Large intestine (tissue), 12 donors: ENCODE results near the gene XAB2. TPM values are rescaled to one million over a fixed set of nuclear protein-coding genes. Genes with fewer than 3 reads are reported as not detected.

Experiments
- DNase-seq, 2 donors: peaks; one replicate each; pipeline versions ENCODE4 v3.0.0 to v3.0.0-alpha.2; 2013
- H3K27ac ChIP-seq: one replicate; pipeline ENCODE4 v1.5.1; 2013; ENCODE audit warnings: low read length
- H3K27me3 ChIP-seq: 2 replicates; pipeline ENCODE4 v1.6.1; 2013; ENCODE audit warnings: low read length; ENCODE audit not compliant: control insufficient read depth, insufficient read depth
- H3K36me3 ChIP-seq: 2 replicates; pipeline ENCODE4 v1.6.1; 2013; ENCODE audit warnings: low read length; ENCODE audit not compliant: control insufficient read depth, insufficient read depth
- H3K4me1 ChIP-seq: one replicate; pipeline ENCODE4 v1.6.1; 2013; ENCODE audit warnings: low read length; ENCODE audit not compliant: control insufficient read depth, insufficient read depth
- H3K4me3 ChIP-seq: one replicate; pipeline ENCODE4 v1.5.1; 2013; ENCODE audit warnings: low read length
- H3K9me3 ChIP-seq: one replicate; pipeline ENCODE4 v1.6.1; 2013; ENCODE audit warnings: mild to moderate bottlenecking, low read depth, low read length, moderate library complexity; ENCODE audit not compliant: control insufficient read depth
- WGBS: methylation state at CpG from one replicate; pipeline ENCODE4 v1.1.5; 2013; ENCODE audit warnings: low lambda C conversion rate; ENCODE audit not compliant: insufficient coverage; 5-methylcytosine and 5-hydroxymethylcytosine counted together
- long read RNA-seq, 11 donors: transcript quantifications; one replicate each; lab custom pipeline, GENCODE V29; 2026
- polyA plus RNA-seq: library from polyadenylated mRNA; unstranded; fragments of 120-200 nt; gene quantifications from one replicate; pipeline ENCODE4 v1.2.1, GENCODE V29; 2013

XAB2 gene
- 29.1 TPM for polyA plus RNA-seq
- long read RNA-seq, donor 1, partial matches to known transcripts, result 0 of 3 reads
- long read RNA-seq, donor 1, other reads (novel, unspliced or antisense), result 0 of 3 reads
- long read RNA-seq, donor 2, transcript XAB2-201 (19 exons, 2,667 nt), result major isoform, 13 of 13 reads
- long read RNA-seq, donor 2, partial matches to known transcripts, result 0 of 13 reads
- long read RNA-seq, donor 2, other reads (novel, unspliced or antisense), result 0 of 13 reads
- long read RNA-seq, donor 3, result 0 reads
- long read RNA-seq, donor 4, result 0 reads
- long read RNA-seq, donor 5, partial matches to known transcripts, result 0 of 1 reads
- long read RNA-seq, donor 5, other reads (novel, unspliced or antisense), result 0 of 1 reads
- long read RNA-seq, donor 6, partial matches to known transcripts, result 77 of 88 reads
- long read RNA-seq, donor 6, other reads (novel, unspliced or antisense), result 8 of 88 reads
- long read RNA-seq, donor 7, partial matches to known transcripts, result 10 of 25 reads
- long read RNA-seq, donor 7, other reads (novel, unspliced or antisense), result 13 of 25 reads
- long read RNA-seq, donor 8, transcript XAB2-201 (19 exons, 2,667 nt), result major isoform, 10 of 137 reads
- long read RNA-seq, donor 8, partial matches to known transcripts, result 99 of 137 reads
- long read RNA-seq, donor 8, other reads (novel, unspliced or antisense), result 28 of 137 reads
- long read RNA-seq, donor 9, transcript XAB2-201 (19 exons, 2,667 nt), result major isoform, 6 of 6 reads
- long read RNA-seq, donor 9, partial matches to known transcripts, result 0 of 6 reads
- long read RNA-seq, donor 9, other reads (novel, unspliced or antisense), result 0 of 6 reads
- long read RNA-seq, donor 10, transcript XAB2-201 (19 exons, 2,667 nt), result major isoform, 5 of 5 reads
- long read RNA-seq, donor 10, partial matches to known transcripts, result 0 of 5 reads
- long read RNA-seq, donor 10, other reads (novel, unspliced or antisense), result 0 of 5 reads
- long read RNA-seq, donor 11, partial matches to known transcripts, result 0 of 3 reads
- long read RNA-seq, donor 11, other reads (novel, unspliced or antisense), result 0 of 3 reads

DNA sequence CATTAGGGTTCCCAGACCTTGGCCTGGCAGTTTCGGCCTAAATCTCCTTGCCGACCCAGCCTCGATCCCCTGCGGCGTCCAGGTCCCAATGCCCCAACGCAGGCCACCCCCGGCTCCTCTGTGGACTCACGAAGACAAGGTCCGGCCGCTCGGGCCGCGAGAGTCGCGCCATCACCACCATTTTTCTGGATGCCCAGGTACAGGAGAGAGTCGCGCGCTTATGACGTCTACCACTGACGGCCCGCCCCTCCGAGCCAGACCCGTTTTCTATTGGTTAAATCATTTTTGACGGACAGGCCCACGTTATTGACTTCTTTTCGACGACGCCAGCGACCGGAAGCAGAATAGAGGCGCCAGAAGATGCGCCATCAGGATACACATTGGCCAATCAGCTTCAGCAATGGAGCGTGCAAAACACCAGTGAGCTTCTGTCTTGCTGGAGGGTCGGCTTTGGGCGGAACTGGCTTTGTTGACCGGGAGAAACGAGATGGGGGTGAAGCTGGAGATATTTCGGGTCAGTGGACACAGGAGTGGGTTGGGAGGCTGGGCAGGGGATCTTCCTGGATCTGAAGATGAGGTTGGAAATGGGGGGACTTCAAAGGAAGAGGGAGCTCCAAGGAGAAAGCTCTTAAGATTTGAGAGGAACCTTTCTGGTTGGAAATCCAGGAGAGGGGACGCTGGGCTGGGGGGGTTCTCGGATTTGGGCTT is at the start of gene XAB2, which contains the start of gene PET100:
Gene XAB2 (minus strand): TSS at position 199 of the 708 bp plus-strand sequence. CDS start 18 bp downstream, at position 181.
Gene PET100 (plus strand): TSS at position 447 of the 708 bp plus-strand sequence. CDS start 41 bp downstream, at position 488.
- H3K4me1 ChIP-seq, result peaks cover 13% of the 10 kb centered on the region
- peaks cover 34% of the 10 kb centered on the region for H3K36me3 ChIP-seq
- H3K27me3 ChIP-seq, result no peaks in the 10 kb centered on the region
- peak; percentile 99 for DNase-seq
- H3K9me3 ChIP-seq, result no peaks in the 10 kb centered on the region
- peak within 1 kb of the TSS; percentile 32 for H3K27ac ChIP-seq
- WGBS, result no CpG with 5 or more reads among the region's 40 CpGs
- H3K4me3 ChIP-seq, result peak within 1 kb of the TSS; percentile 87

GRCh38 chr19:7677669-7678311 is 48.4 kb upstream of the XAB2 start:
- Histone ChIP-seq H3K4me3 (no peak overlapping the region), H3K9me3 (peaks cover 5% of the 10 kb centered on the region), H3K36me3 (peaks cover 4% of the 10 kb centered on the region), H3K4me1 (peaks cover 4% of the 10 kb centered on the region), H3K27me3 (peaks cover 29% of the 10 kb centered on the region), H3K27ac (no peak overlapping the region)
- DNase-seq, result no peak
- WGBS, result no CpG with 5 or more reads among the region's 12 CpGs

- DNase-seq, result no peak
- WGBS, result no CpG with 5 or more reads among the region's 10 CpGs
- Histone ChIP-seq H3K36me3 (no peaks in the 10 kb centered on the region), H3K4me3 (no peak within 1 kb of the TSS), H3K27me3 (peaks cover 35% of the 10 kb centered on the region), H3K4me1 (peaks cover 4% of the 10 kb centered on the region), H3K27ac (no peak within 1 kb of the TSS), H3K9me3 (no peaks in the 10 kb centered on the region)
These were observed 47.5 kb upstream of the XAB2 start, which contains the start of gene MCEMP1 for GRCh38 chr19:7676854-7677253. Gene MCEMP1 (plus strand): TSS chr19:7677090. CDS start chr19:7677121, 31 bp downstream.

DNA sequence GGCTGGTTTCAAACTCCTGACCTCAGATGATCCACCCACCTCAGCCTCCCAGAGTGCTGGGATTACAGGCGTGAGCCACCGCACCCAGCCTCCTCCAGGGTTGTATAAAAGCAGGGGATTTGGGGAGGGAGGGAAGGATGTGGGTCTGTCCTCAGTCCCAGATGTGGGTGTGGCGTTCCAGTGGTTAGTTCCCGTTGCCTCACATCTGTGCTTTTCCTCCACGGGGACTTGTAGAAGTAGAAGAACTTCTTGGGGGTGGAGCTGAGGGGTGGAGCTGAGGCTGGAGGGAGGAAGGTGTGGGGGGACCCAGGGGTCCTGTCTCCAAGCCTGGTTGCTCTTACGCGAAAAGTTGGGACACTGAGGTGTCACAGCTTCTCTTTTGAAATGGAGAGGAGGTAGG is 47.0 kb upstream of the XAB2 start:
- H3K9me3 ChIP-seq, result no peaks in the 10 kb centered on the region
- no peak overlapping the region for H3K4me3 ChIP-seq
- WGBS, result no CpG with 5 or more reads among the region's 7 CpGs
- no peak overlapping the region for H3K27ac ChIP-seq
- no peaks in the 10 kb centered on the region for H3K36me3 ChIP-seq
- peaks cover 38% of the 10 kb centered on the region for H3K27me3 ChIP-seq
- H3K4me1 ChIP-seq, result peaks cover 4% of the 10 kb centered on the region
- DNase-seq, result no peak

DNA sequence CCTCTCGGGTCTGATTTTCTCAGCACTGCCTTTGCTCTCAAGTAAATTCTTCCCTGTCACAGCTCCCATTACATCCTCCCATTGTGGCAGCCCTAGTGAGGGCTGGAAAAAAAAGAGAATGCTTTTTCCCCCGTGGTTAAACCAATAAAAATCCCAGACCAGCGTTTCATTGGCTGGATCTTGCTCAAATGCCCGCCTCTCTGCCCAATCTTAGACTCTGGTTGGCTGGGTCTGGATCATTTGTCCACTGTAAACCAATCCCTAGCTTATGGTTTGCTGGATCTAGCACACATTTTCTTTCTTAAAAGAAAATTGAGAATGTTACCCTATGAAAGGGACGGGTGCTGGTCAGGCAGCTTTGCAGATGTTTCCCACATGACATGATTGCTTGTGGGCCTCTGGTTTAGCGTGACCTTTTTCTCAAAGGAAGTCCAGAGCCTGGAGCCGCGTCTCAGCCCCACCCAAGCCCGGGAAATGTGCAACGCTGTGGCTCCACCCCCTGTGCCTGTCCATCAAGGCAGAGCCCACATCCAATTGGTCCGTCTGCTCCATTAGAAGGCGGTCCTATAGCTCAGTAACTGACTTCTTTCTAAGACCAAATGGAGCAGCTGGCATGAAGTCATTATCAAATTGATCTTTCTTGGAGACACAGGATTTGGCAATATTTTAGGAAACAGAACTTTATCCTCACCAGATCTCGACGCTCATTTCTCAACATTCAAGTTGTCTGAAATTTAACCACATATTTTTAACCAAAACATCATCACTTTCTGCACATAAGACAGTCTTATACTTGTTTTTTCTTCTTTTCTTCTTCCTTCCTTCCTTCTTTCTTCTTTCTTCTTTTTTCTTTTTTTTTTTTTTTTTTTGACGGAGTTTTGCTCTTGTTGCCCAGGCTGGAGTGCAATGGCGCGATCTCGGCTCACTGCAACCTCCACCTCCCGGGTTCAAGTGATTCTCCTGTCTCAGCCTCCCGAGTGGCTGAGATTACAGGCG is 45.0 kb upstream of the XAB2 start:
- Histone ChIP-seq H3K36me3 (no peaks in the 10 kb centered on the region), H3K27me3 (peaks cover 53% of the 10 kb centered on the region), H3K4me1 (no peaks in the 10 kb centered on the region), H3K9me3 (no peaks in the 10 kb centered on the region), H3K27ac (no peak overlapping the region), H3K4me3 (no peak overlapping the region)
- WGBS, result 88% methylated on average over 2 of the region's 21 CpGs
- peak in 1 of 2 donors; percentile 55 for DNase-seq

DNA sequence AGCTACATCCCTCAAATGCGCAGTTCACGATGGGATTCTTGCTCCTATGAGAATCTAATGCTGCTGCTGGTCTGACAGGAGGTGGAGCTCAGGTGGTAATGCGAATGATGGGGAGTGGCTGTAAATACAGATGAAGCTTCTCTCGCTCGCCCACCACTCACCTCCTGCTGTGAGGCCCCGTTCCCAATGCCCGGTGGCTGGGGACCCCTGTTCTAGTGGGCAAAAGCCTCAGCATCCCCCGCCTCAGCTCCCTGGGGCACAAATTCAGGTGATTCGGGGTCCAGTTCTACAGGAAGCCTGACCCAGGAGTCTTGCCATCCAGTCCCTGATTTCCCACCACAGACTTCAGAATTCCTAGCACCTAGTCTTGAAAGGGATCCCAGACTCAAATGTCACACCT is 43.2 kb upstream of the XAB2 start:
- no peaks in the 10 kb centered on the region for H3K4me1 ChIP-seq
- no peak overlapping the region for H3K4me3 ChIP-seq
- H3K27ac ChIP-seq, result no peak overlapping the region
- DNase-seq, result no peak
- no peaks in the 10 kb centered on the region for H3K36me3 ChIP-seq
- no peaks in the 10 kb centered on the region for H3K9me3 ChIP-seq
- WGBS, result no CpG with 5 or more reads among the region's 9 CpGs
- H3K27me3 ChIP-seq, result peaks cover 45% of the 10 kb centered on the region

GRCh38 chr19:7670790-7671189 is 41.4 kb upstream of the XAB2 start:
- no peak for DNase-seq
- no peak overlapping the region for H3K27ac ChIP-seq
- H3K9me3 ChIP-seq, result no peaks in the 10 kb centered on the region
- H3K4me3 ChIP-seq, result no peak overlapping the region
- peaks cover 32% of the 10 kb centered on the region for H3K27me3 ChIP-seq
- H3K36me3 ChIP-seq, result no peaks in the 10 kb centered on the region
- no peaks in the 10 kb centered on the region for H3K4me1 ChIP-seq
- WGBS, result no CpG with 5 or more reads among the region's 9 CpGs

- no CpG with 5 or more reads among the region's 43 CpGs for WGBS
- H3K4me3 ChIP-seq, result no peak overlapping the region
- no peaks in the 10 kb centered on the region for H3K4me1 ChIP-seq
- no peaks in the 10 kb centered on the region for H3K36me3 ChIP-seq
- no peak overlapping the region for H3K27ac ChIP-seq
- peak; percentile 40 to 44 for DNase-seq
- H3K9me3 ChIP-seq, result no peaks in the 10 kb centered on the region
- peaks cover 31% of the 10 kb centered on the region for H3K27me3 ChIP-seq
These were observed 40.9 kb upstream of the XAB2 start for GRCh38 chr19:7670150-7670783.
